Measurements from ENCODE around the gene FAM171A2. TPM values are rescaled to one million over a fixed set of nuclear protein-coding genes. Genes with fewer than 3 reads are reported as not detected.

FAM171A2 gene
- total and polyA plus RNA-seq, 2 donors (not counting 1 experiment from before 2014, with no cell fraction given) = 0.18 to 0.69 TPM

- 96% methylated on average over 3 of the region's 7 CpGs for WGBS (ENCODE audit: insufficient coverage)
Observed at GRCh38 chr17:44409309-44410028, 45.8 kb upstream of the FAM171A2 start.

More at GRCh38 chr17:44409309-44410028, 45.8 kb upstream of the FAM171A2 start:
- Mint-ChIP-seq H3K4me3 (no peak overlapping the region), H3K9me3 (ENCODE audit: insufficient read depth) (no peaks in the 10 kb centered on the region), H3K4me1 (no peaks in the 10 kb centered on the region), H3K27me3 (no peaks in the 10 kb centered on the region), H3K27ac (no peak overlapping the region)
- H2AFZ ChIP-seq (ENCODE audit: insufficient read depth, low read depth, low read length, poor library complexity, severe bottlenecking) = no peak overlapping the region
- peaks cover 5 to 19% of the 10 kb centered on the region in 2 experiments for H3K36me3 ChIP-seq (replicated peaks in 1 of 2; ENCODE audit: control extremely low read depth in 1 of 2, control insufficient read depth in 1 of 2, extremely low read depth in 1 of 2, insufficient read depth in 2 of 2, low read length in 1 of 2)
- no peak overlapping the region for H3K4me3 ChIP-seq (ENCODE audit: control extremely low read depth in 1 of 5, extremely low read depth in 1 of 5, insufficient read depth in 1 of 5, low read depth in 2 of 5, low read length in 4 of 5)
- H3K4me2 ChIP-seq (replicated peaks; ENCODE audit: low read depth, low read length, poor library complexity, severe bottlenecking) = no peak overlapping the region
- no peaks in the 10 kb centered on the region for H3K4me1 ChIP-seq (ENCODE audit: control insufficient read depth in 2 of 2, insufficient read depth in 2 of 2, low read length in 2 of 2)
- intact Hi-C loops (cut with micrococcal nuclease) = no loop called here
- TF ChIP-seq EZH2 (IDR thresholded peaks at IDR 0.05; ENCODE audit: borderline replicate concordance, insufficient read depth, low read depth, low read length, poor library complexity, severe bottlenecking) (no peak), CTCF (IDR thresholded peaks at IDR 0.05) (no peak)
- ATAC-seq (ENCODE audit: low read depth) (no peak), DNase-seq (no peak)
- no peaks in the 10 kb centered on the region for H3K9me3 ChIP-seq (ENCODE audit: control extremely low read depth in 1 of 3, control insufficient read depth in 2 of 3, insufficient read depth in 1 of 3, low read length in 2 of 3)
- H3K9ac ChIP-seq (ENCODE audit: low read length) = no peak overlapping the region
- H4K20me1 ChIP-seq (ENCODE audit: control insufficient read depth, insufficient read depth, low read length, poor library complexity, severe bottlenecking) = no peaks in the 10 kb centered on the region
- no peaks in the 10 kb centered on the region for H3K27me3 ChIP-seq (replicated peaks in 1 of 4; ENCODE audit: control extremely low read depth in 1 of 4, control insufficient read depth in 3 of 4, insufficient read depth in 4 of 4, low read length in 3 of 4)
- no peak overlapping the region for H3K27ac ChIP-seq (ENCODE audit: low read length in 2 of 2)
- ChIA-PET POLR2A (no interaction called here), CTCF (interaction anchor here (0.6 to 0.9 kb wide), 2 partner anchors 16 to 93 kb away, joined by 3 to 4 read pairs; no protein-coding TSS in a partner anchor)
- no peaks in the 10 kb centered on the region for H3K79me2 ChIP-seq (ENCODE audit: control insufficient read depth, insufficient read depth, low read length)
